GM12872 (cell line): ENCODE data around the gene S100A2.

Experiments
- CTCF ChIP-seq: IDR thresholded peaks from 3 replicates; pipeline ENCODE4 v1.5.1; 2011; ENCODE audit warnings: low read depth, mild to moderate bottlenecking, low read length, moderate library complexity; ENCODE audit not compliant: insufficient read depth

The S100A2 gene

GRCh38 chr1:153520818-153521476 lies 44.7 kb downstream of the S100A2 start:
- no peak for TF ChIP-seq CTCF

GRCh38 chr1:153519242-153519641 lies 46.4 kb downstream of the S100A2 start:
- TF ChIP-seq CTCF: no peak

GRCh38 chr1:153515504-153516394 lies 49.9 kb downstream of the S100A2 start:
- no peak for TF ChIP-seq CTCF

GRCh38 chr1:153513666-153514065 lies 52.0 kb downstream of the S100A2 start:
- TF ChIP-seq CTCF: no peak

- TF ChIP-seq CTCF: no peak
These were observed 52.6 kb downstream of the S100A2 start for GRCh38 chr1:153513023-153513422.
